ENCODE results near the gene DOCK3.

GRCh38 chr3:51403675-51404074 is 728.9 kb downstream of the DOCK3 start:
- TF ChIP-seq CTCF (IDR thresholded peaks at IDR 0.05; ENCODE audit: low read depth, low read length, poor library complexity, severe bottlenecking) (no peak), EZH2phosphoT487 (IDR thresholded peaks at IDR 0.05; ENCODE audit: borderline replicate concordance, low read length) (no peak)

Measured in DOHH2 (cell line).